H9 (cell line): ENCODE data around the gene SLC22A3. TPM values are rescaled to one million over a fixed set of nuclear protein-coding genes. Genes with fewer than 3 reads are reported as not detected.

ENCODE experiments used
- DNase-seq: peaks from one replicate; pipeline ENCODE4 v3.0.0-alpha.2; 2017
- H2AFZ ChIP-seq: one replicate; pipeline ENCODE4 v1.6.1; 2013; ENCODE audit warnings: mild to moderate bottlenecking, low read length, control low read depth, moderate library complexity
- H2AK5ac ChIP-seq: 2 replicates; pipeline ENCODE4 v1.6.1; 2013; ENCODE audit warnings: low read length, control low read depth, mixed read lengths; ENCODE audit not compliant: insufficient read length
- H2BK120ac ChIP-seq: one replicate; pipeline ENCODE4 v1.6.1; 2013; ENCODE audit warnings: low read depth, mild to moderate bottlenecking, low read length, control low read depth, inconsistent platforms; ENCODE audit not compliant: poor library complexity, severe bottlenecking
- H2BK12ac ChIP-seq: 2 replicates; pipeline ENCODE4 v1.6.1; 2013; ENCODE audit warnings: low read length, control low read depth, mixed read lengths, low read depth; ENCODE audit not compliant: insufficient read length
- H2BK15ac ChIP-seq: 2 replicates; pipeline ENCODE4 v1.6.1; 2013; ENCODE audit warnings: low read depth, low read length, control low read depth
- H2BK20ac ChIP-seq: one replicate; pipeline ENCODE4 v1.6.1; 2013; ENCODE audit warnings: low read depth, mild to moderate bottlenecking, low read length, control low read depth, inconsistent platforms; ENCODE audit not compliant: poor library complexity, severe bottlenecking
- H2BK5ac ChIP-seq: 2 replicates; pipeline ENCODE4 v1.6.1; 2013; ENCODE audit warnings: low read length, control low read depth, mixed read lengths; ENCODE audit not compliant: insufficient read length
- H3K14ac ChIP-seq: 2 replicates; pipeline ENCODE4 v1.6.1; 2013; ENCODE audit warnings: low read length, control low read depth; ENCODE audit not compliant: insufficient read depth
- H3K18ac ChIP-seq: 2 replicates; pipeline ENCODE4 v1.6.1; 2013; ENCODE audit warnings: low read depth, mild to moderate bottlenecking, mixed read lengths, low read length, control low read depth; ENCODE audit not compliant: insufficient read length
- H3K23ac ChIP-seq: 2 replicates; pipeline ENCODE4 v1.6.1; 2013; ENCODE audit warnings: low read length, control low read depth, mixed read lengths, low read depth; ENCODE audit not compliant: insufficient read length
- H3K23me2 ChIP-seq: 2 replicates; pipeline ENCODE4 v1.6.1; 2013; ENCODE audit warnings: low read depth, mild to moderate bottlenecking, mixed read lengths, low read length, control low read depth; ENCODE audit not compliant: insufficient read length, poor library complexity, severe bottlenecking
- H3K27ac ChIP-seq: 2 replicates; pipeline ENCODE4 v1.5.1; 2013; ENCODE audit warnings: low read length, control low read depth, mixed read lengths, low read depth; ENCODE audit not compliant: insufficient read length
- H3K27me3 ChIP-seq: 2 replicates; pipeline ENCODE4 v1.6.1; 2013; ENCODE audit warnings: low read length, control low read depth, inconsistent platforms; ENCODE audit not compliant: insufficient read depth
- H3K4ac ChIP-seq: 2 replicates; pipeline ENCODE4 v1.6.1; 2013; ENCODE audit warnings: low read depth, mild to moderate bottlenecking, control low read depth, inconsistent platforms, low read length, moderate library complexity
- H3K4me1 ChIP-seq: 2 replicates; pipeline ENCODE4 v1.6.1; 2013; ENCODE audit warnings: low read length, control low read depth, inconsistent platforms; ENCODE audit not compliant: insufficient read depth
- H3K4me2 ChIP-seq: 2 replicates; pipeline ENCODE4 v1.6.1; 2013; ENCODE audit warnings: low read length, control low read depth, mixed read lengths; ENCODE audit not compliant: insufficient read length, insufficient read depth
- H3K56ac ChIP-seq: 2 replicates; pipeline ENCODE4 v1.6.1; 2013; ENCODE audit warnings: low read depth, mild to moderate bottlenecking, mixed read lengths, low read length, control low read depth; ENCODE audit not compliant: insufficient read length
- H3K79me1 ChIP-seq: 2 replicates; pipeline ENCODE4 v1.6.1; 2013; ENCODE audit warnings: low read depth, mild to moderate bottlenecking, moderate library complexity, low read length, control low read depth, inconsistent platforms; ENCODE audit not compliant: insufficient read depth, poor library complexity, severe bottlenecking
- H3K79me2 ChIP-seq: 2 replicates; pipeline ENCODE4 v1.6.1; 2013; ENCODE audit warnings: low read length, control low read depth, inconsistent platforms; ENCODE audit not compliant: insufficient read depth
- H3K9ac ChIP-seq: 2 replicates; pipeline ENCODE4 v1.6.1; 2013; ENCODE audit warnings: low read length, control low read depth, mixed read lengths; ENCODE audit not compliant: insufficient read length; ENCODE audit errors: extremely low read depth
- H3K9me3 ChIP-seq: one replicate; pipeline ENCODE4 v1.6.1; 2013; ENCODE audit warnings: low read depth, low read length, inconsistent platforms; ENCODE audit not compliant: control insufficient read depth
- H3T11ph ChIP-seq: one replicate; pipeline ENCODE4 v1.6.1; 2013; ENCODE audit warnings: mild to moderate bottlenecking, low read length, control low read depth, inconsistent platforms
- H4K20me1 ChIP-seq: one replicate; pipeline ENCODE4 v1.6.1; 2013; ENCODE audit not compliant: control insufficient read depth, insufficient read length, insufficient read depth
- H4K5ac ChIP-seq: 2 replicates; pipeline ENCODE4 v1.6.1; 2013; ENCODE audit warnings: low read depth, mild to moderate bottlenecking, mixed read lengths, low read length, control low read depth; ENCODE audit not compliant: insufficient read length
- H4K8ac ChIP-seq: replicated peaks from 2 replicates; pipeline ENCODE4 v1.6.1; 2013; ENCODE audit warnings: low read length, control low read depth, mixed read lengths, low read depth; ENCODE audit not compliant: insufficient read length
- H4K91ac ChIP-seq: 2 replicates; pipeline ENCODE4 v1.6.1; 2013; ENCODE audit warnings: low read depth, mild to moderate bottlenecking, moderate library complexity, mixed read lengths, low read length, control low read depth; ENCODE audit not compliant: insufficient read length
- H3K27ac Mint-ChIP-seq, 3 experiments: 2 replicates in 2 of 3; 3 replicates in 1 of 3; pipeline ENCODE4 v1.8.0; 2020 to 2021; ENCODE audit warnings: mixed read lengths in 3 of 3, mild to moderate bottlenecking in 1 of 3, moderate library complexity in 1 of 3
- H3K27me3 Mint-ChIP-seq: 2 replicates; pipeline ENCODE4 v1.8.0; 2021; ENCODE audit warnings: low read depth, mild to moderate bottlenecking, moderate library complexity, mixed read lengths
- H3K36me3 Mint-ChIP-seq, 3 experiments: 2 replicates in 2 of 3; 3 replicates in 1 of 3; pipeline ENCODE4 v1.8.0; 2020 to 2021; ENCODE audit warnings: low read depth in 3 of 3, mixed read lengths in 3 of 3; ENCODE audit not compliant: insufficient read depth in 1 of 3
- H3K4me1 Mint-ChIP-seq, 2 experiments: 2 replicates each; pipeline ENCODE4 v1.8.0; 2020; ENCODE audit warnings: mixed read lengths in 2 of 2
- H3K4me3 Mint-ChIP-seq, 2 experiments: 2 replicates in 1 of 2; 3 replicates in 1 of 2; pipeline ENCODE4 v1.8.0; 2020 to 2021; ENCODE audit warnings: mild to moderate bottlenecking in 2 of 2, mixed read lengths in 2 of 2, moderate library complexity in 1 of 2
- H3K9me3 Mint-ChIP-seq, 2 experiments: 2 replicates in 1 of 2; 3 replicates in 1 of 2; pipeline ENCODE4 v1.8.0; 2020; ENCODE audit warnings: mild to moderate bottlenecking in 2 of 2, mixed read lengths in 2 of 2, moderate library complexity in 1 of 2
- WGBS: extraction: QIAGEN DNeasy Blood & Tissue Kit; methylation state at CpG from one replicate; pipeline ENCODE4 v1.1.7; 2013; ENCODE audit warnings: missing lambda C conversion rate, low lambda C conversion rate, mixed read lengths; ENCODE audit not compliant: insufficient read length; ENCODE audit errors: extremely low coverage; 5-methylcytosine and 5-hydroxymethylcytosine counted together
- total RNA-seq: library from RNA; stranded (reverse); gene quantifications from 2 replicates; pipeline ENCODE4 v1.2.1, GENCODE V29; 2021
- TF ChIP-seq, protein P1 (sequence below): fragments of 200-600 bp; sonication (generic); conservative IDR thresholded peaks from 3 replicates; pipeline ENCODE4 v1.8.0; 2021; ENCODE audit warnings: antibody characterized with exemption, mild to moderate bottlenecking

The SLC22A3 gene
- total RNA-seq, 1 experiment from 2014 or later: 2.7 TPM

GRCh38 chr6:160445130-160445529, 97.0 kb downstream of the SLC22A3 start:
- Histone ChIP-seq H3K14ac (no peak overlapping the region), H4K5ac (no peak overlapping the region), H3K18ac (no peak overlapping the region), H3K9ac (no peak overlapping the region), H3K9me3 (no peaks in the 10 kb centered on the region), H2BK20ac (no peak overlapping the region), H3K4me2 (no peak overlapping the region), H2AK5ac (no peak overlapping the region), H4K91ac (no peak overlapping the region), H2BK120ac (no peak overlapping the region), H3K27ac (no peak overlapping the region), H3T11ph (no peak overlapping the region), H3K27me3 (no peaks in the 10 kb centered on the region), H2BK15ac (no peak overlapping the region), H3K4ac (no peak overlapping the region), H4K8ac (no peak overlapping the region), H3K79me2 (no peaks in the 10 kb centered on the region), H3K23ac (no peak overlapping the region), H3K56ac (no peak overlapping the region), H4K20me1 (no peaks in the 10 kb centered on the region), H3K79me1 (no peaks in the 10 kb centered on the region), H3K4me1 (no peaks in the 10 kb centered on the region), H2BK12ac (no peak overlapping the region), H2AFZ (no peak overlapping the region), H3K23me2 (no peaks in the 10 kb centered on the region), H2BK5ac (no peak overlapping the region)
- no peak for DNase-seq
- peaks cover 8% of the 10 kb centered on the region for H3K27me3 Mint-ChIP-seq
- H3K4me3 Mint-ChIP-seq: no peak overlapping the region; a peak in 1 of 5 replicates
- TF ChIP-seq, protein P1, sequence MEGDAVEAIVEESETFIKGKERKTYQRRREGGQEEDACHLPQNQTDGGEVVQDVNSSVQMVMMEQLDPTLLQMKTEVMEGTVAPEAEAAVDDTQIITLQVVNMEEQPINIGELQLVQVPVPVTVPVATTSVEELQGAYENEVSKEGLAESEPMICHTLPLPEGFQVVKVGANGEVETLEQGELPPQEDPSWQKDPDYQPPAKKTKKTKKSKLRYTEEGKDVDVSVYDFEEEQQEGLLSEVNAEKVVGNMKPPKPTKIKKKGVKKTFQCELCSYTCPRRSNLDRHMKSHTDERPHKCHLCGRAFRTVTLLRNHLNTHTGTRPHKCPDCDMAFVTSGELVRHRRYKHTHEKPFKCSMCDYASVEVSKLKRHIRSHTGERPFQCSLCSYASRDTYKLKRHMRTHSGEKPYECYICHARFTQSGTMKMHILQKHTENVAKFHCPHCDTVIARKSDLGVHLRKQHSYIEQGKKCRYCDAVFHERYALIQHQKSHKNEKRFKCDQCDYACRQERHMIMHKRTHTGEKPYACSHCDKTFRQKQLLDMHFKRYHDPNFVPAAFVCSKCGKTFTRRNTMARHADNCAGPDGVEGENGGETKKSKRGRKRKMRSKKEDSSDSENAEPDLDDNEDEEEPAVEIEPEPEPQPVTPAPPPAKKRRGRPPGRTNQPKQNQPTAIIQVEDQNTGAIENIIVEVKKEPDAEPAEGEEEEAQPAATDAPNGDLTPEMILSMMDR: no peak
- WGBS: no CpG with 5 or more reads among the region's 2 CpGs
- peak overlapping the region in 1 of 3 experiments; percentile 66; a peak in 2 of 7 replicates for H3K27ac Mint-ChIP-seq
- H3K4me1 Mint-ChIP-seq: peaks cover 0 to under 1% of the 10 kb centered on the region in 2 experiments; a peak in 1 of 4 replicates
- H3K9me3 Mint-ChIP-seq: peaks cover 5 to 7% of the 10 kb centered on the region in 2 experiments
- peaks cover 0 to 8% (median 5%) of the 10 kb centered on the region in 3 experiments; a peak in 4 of 7 replicates for H3K36me3 Mint-ChIP-seq
